OCI-LY3 (cell line): ENCODE data around the gene ASB13.

ENCODE experiments used
- H2AFZ ChIP-seq: fragments of 200-600, 300-600 bp; shearing (Covaris generic); 2 replicates; pipeline ENCODE4 v1.6.0; 2014; ENCODE audit warnings: antibody characterized with exemption, low read depth, low read length
- H3K27ac ChIP-seq: fragments of 200-600, 300-600 bp; sonication (generic); 2 replicates; pipeline ENCODE4 v1.5.1; 2014; ENCODE audit warnings: mild to moderate bottlenecking, low read length, moderate library complexity, mixed read lengths
- H3K27me3 ChIP-seq: fragments of 200-600, 300-600 bp; sonication (generic); 2 replicates; pipeline ENCODE4 v1.6.1; 2014; ENCODE audit warnings: low read depth, low read length, mixed read lengths
- H3K36me3 ChIP-seq: fragments of 200-600, 300-600 bp; sonication (generic); replicated peaks from 2 replicates; pipeline ENCODE3; 2014; ENCODE audit warnings: low read depth, low read length, mixed read lengths
- H3K4me1 ChIP-seq: fragments of 300-600, 200-600 bp; sonication (generic); 2 replicates; pipeline ENCODE4 v1.6.1; 2014; ENCODE audit warnings: low read length, mixed read lengths
- H3K4me2 ChIP-seq: fragments of 200-600, 300-600 bp; sonication (generic); 2 replicates; pipeline ENCODE4 v1.6.1; 2014; ENCODE audit warnings: low read length, mixed read lengths
- H3K4me3 ChIP-seq: fragments of 300-600, 200-600 bp; sonication (generic); 2 replicates; pipeline ENCODE4 v1.5.1; 2014; ENCODE audit warnings: antibody characterized with exemption, mild to moderate bottlenecking, low read length, moderate library complexity
- H3K79me2 ChIP-seq: fragments of 300-600, 200-600 bp; shearing (Covaris generic); 2 replicates; pipeline ENCODE4 v1.6.1; 2014; ENCODE audit warnings: mild to moderate bottlenecking, low read length, mixed read lengths
- H3K9ac ChIP-seq: fragments of 300-600, 200-600 bp; shearing (Covaris generic); 2 replicates; pipeline ENCODE4 v1.6.0; 2014; ENCODE audit warnings: mild to moderate bottlenecking, low read length, moderate library complexity
- H3K9me3 ChIP-seq: fragments of 200-600, 300-600 bp; shearing (Covaris generic); 2 replicates; pipeline ENCODE4 v1.6.1; 2014; ENCODE audit warnings: low read length, mixed read lengths; ENCODE audit not compliant: insufficient read depth
- H4K20me1 ChIP-seq: fragments of 200-600, 300-600 bp; sonication (generic); 2 replicates; pipeline ENCODE4 v1.6.1; 2016; ENCODE audit warnings: low read length, mixed read lengths; ENCODE audit not compliant: insufficient read depth
- EZH2phosphoT487 ChIP-seq: fragments of 200-600 bp; shearing (Covaris generic); IDR thresholded peaks from 2 replicates; pipeline ENCODE4 v1.6.1; 2018; ENCODE audit warnings: antibody characterized with exemption, mixed run types, low read depth
- TF ChIP-seq, protein P1 (sequence below): fragments of 200-600, 300-600 bp; sonication (generic); IDR thresholded peaks from 2 replicates; pipeline ENCODE4 v1.5.1; 2014; ENCODE audit warnings: antibody characterized with exemption, low read length, low read depth

Gene ASB13

DNA sequence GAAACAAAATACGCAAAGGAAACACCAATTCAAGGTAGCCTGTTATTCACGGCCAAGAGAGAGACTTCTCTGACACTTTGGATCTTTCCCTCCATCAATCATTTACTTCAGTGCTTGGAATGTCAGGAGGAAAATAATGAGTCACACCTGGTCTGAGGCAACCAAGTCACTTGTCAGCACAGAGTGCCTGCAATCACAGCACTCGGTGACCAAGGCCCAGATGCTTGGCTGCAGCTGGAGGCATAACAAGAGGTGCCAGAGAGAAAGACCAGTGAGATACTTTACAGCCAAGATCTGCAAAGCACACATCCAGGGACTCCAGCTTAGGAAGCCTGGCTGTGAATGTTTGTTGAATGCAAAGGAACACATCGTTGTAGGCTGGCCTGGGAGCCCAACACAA is 33.9 kb downstream of the ASB13 start:
- no peaks in the 10 kb centered on the region for H4K20me1 ChIP-seq
- no peaks in the 10 kb centered on the region for H3K79me2 ChIP-seq
- H3K36me3 ChIP-seq = no peaks in the 10 kb centered on the region
- H3K4me3 ChIP-seq = no peak overlapping the region
- H3K4me1 ChIP-seq = peaks cover 5% of the 10 kb centered on the region
- H3K4me2 ChIP-seq = no peak overlapping the region
- peaks cover 13% of the 10 kb centered on the region for H3K27me3 ChIP-seq
- H3K27ac ChIP-seq = no peak overlapping the region
- H3K9ac ChIP-seq = no peak overlapping the region
- no peak for TF ChIP-seq EZH2phosphoT487
- TF ChIP-seq, protein P1, sequence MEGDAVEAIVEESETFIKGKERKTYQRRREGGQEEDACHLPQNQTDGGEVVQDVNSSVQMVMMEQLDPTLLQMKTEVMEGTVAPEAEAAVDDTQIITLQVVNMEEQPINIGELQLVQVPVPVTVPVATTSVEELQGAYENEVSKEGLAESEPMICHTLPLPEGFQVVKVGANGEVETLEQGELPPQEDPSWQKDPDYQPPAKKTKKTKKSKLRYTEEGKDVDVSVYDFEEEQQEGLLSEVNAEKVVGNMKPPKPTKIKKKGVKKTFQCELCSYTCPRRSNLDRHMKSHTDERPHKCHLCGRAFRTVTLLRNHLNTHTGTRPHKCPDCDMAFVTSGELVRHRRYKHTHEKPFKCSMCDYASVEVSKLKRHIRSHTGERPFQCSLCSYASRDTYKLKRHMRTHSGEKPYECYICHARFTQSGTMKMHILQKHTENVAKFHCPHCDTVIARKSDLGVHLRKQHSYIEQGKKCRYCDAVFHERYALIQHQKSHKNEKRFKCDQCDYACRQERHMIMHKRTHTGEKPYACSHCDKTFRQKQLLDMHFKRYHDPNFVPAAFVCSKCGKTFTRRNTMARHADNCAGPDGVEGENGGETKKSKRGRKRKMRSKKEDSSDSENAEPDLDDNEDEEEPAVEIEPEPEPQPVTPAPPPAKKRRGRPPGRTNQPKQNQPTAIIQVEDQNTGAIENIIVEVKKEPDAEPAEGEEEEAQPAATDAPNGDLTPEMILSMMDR = no peak
- no peaks in the 10 kb centered on the region for H3K9me3 ChIP-seq
- H2AFZ ChIP-seq = no peak overlapping the region

DNA sequence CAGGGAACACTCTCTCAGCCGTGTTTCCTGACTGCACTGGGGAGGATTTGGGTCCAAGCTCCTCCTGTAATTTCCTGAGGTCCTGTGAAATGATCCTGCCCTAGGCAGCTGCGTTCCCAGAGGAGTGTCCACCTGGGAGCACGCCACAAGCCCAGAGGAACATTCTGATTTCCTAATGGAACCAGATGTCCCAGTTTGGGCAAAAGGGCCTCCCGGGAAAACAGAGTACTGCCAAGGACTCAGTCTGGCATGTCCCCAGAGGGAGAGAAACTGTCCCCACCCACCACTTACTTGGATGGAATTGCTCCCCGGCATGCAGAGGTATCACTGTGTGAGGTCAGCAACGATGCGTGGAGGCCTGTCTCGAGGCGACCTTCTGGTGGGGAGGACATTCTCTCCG is 34.5 kb downstream of the ASB13 start:
- no peak overlapping the region for H3K4me2 ChIP-seq

DNA sequence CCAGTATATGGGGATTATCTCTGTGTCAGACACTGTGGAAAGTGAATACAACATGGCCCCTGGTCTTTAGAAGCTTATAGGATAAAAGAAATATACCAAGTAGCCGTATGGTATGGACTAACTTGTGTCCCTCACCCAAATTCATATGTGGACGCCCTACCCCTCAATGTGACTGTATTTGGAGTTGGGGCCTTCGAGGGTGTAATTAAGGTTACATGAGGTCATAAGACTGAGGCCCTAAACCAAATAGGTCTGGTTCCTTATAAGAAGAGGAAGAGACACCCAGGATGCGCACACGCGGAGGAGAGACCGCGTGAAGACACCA is 36.3 kb downstream of the ASB13 start:
- H3K36me3 ChIP-seq = no peaks in the 10 kb centered on the region
- H4K20me1 ChIP-seq = no peaks in the 10 kb centered on the region
- H3K79me2 ChIP-seq = no peaks in the 10 kb centered on the region
- no peak overlapping the region for H3K27ac ChIP-seq
- no peak overlapping the region for H3K4me3 ChIP-seq
- no peaks in the 10 kb centered on the region for H3K9me3 ChIP-seq
- peaks cover 12% of the 10 kb centered on the region for H3K4me1 ChIP-seq
- H3K27me3 ChIP-seq = peaks cover 13% of the 10 kb centered on the region
- no peak overlapping the region for H3K4me2 ChIP-seq
- no peak for TF ChIP-seq EZH2phosphoT487
- TF ChIP-seq, protein P1 = no peak
- no peak overlapping the region for H3K9ac ChIP-seq
- H2AFZ ChIP-seq = no peak overlapping the region

More for the DNA sequence above, 34.5 kb downstream of the ASB13 start:
- no peaks in the 10 kb centered on the region for H3K79me2 ChIP-seq
- no peaks in the 10 kb centered on the region for H3K9me3 ChIP-seq
- H3K36me3 ChIP-seq = no peaks in the 10 kb centered on the region
- no peak overlapping the region for H3K9ac ChIP-seq
- peaks cover 5% of the 10 kb centered on the region for H3K4me1 ChIP-seq
- H3K27ac ChIP-seq = no peak overlapping the region
- no peaks in the 10 kb centered on the region for H4K20me1 ChIP-seq
- H3K4me3 ChIP-seq = no peak overlapping the region
- no peak overlapping the region for H2AFZ ChIP-seq
- TF ChIP-seq EZH2phosphoT487 = no peak
- TF ChIP-seq, protein P1 = no peak
- H3K27me3 ChIP-seq = peaks cover 13% of the 10 kb centered on the region

DNA sequence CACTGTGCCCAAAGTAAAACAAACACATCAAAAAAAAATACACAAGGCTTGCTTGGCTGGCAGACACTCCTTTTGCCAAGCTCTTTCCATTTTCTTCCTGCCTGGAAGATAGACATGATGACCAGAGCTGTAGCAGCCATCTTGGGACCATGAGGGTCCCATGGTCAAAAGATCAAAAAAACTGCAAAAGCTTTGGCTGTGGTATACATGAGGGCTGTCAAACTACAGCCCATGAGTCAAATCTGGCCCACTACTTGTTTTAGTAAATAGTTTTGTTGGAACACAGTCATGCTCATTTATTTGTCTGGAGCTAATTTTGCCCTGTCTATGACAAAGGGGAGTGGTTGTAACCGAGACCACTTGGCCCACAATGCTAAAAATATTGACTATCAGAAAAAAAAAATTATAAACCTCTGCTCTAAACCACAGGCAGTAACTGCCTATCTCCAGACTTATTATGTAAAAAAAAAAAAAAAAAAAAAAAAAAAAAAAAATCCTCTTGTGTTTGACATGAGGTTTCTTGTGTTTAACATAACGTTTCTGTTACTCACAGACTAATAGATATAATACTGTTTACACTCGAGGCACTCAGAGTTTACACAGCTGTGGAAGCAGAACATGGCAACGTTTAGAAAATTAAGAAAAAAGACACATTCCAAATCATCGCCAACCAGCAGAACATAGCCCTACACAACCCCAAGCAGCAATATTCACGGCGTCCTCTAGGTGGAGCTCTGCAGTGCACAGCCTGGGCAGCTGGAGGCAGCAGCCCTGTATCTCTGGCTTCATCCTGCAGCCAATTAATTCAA is 36.9 kb downstream of the ASB13 start:
- no peaks in the 10 kb centered on the region for H3K79me2 ChIP-seq
- H3K4me1 ChIP-seq = peaks cover 12% of the 10 kb centered on the region
- peaks cover 13% of the 10 kb centered on the region for H3K27me3 ChIP-seq
- no peak overlapping the region for H3K27ac ChIP-seq
- no peaks in the 10 kb centered on the region for H3K36me3 ChIP-seq
- no peak overlapping the region for H3K9ac ChIP-seq
- H3K4me2 ChIP-seq = peak overlapping the region; percentile 42
- no peak overlapping the region for H3K4me3 ChIP-seq
- H3K9me3 ChIP-seq = no peaks in the 10 kb centered on the region
- TF ChIP-seq, protein P1 = peak; percentile 76
- TF ChIP-seq EZH2phosphoT487 = no peak
- H2AFZ ChIP-seq = 0 out of 2 replicates have a peak overlapping the region, but pooled peaks have one; percentile 45
- no peaks in the 10 kb centered on the region for H4K20me1 ChIP-seq
